PFSK-1 (cell line): ENCODE data around the gene STC2.
A peak's percentile ranks its signal among the peaks of the same experiment; 100 is the strongest.

Source experiments
- FOXP2 ChIP-seq: optimal IDR thresholded peaks from 2 replicates; pipeline ENCODE3; 2011; ENCODE audit warnings: borderline replicate concordance, control low read depth, inconsistent platforms; ENCODE audit not compliant: insufficient read depth; ENCODE audit errors: extremely low read length, extremely low read depth
- POLR2AphosphoS5 ChIP-seq: IDR thresholded peaks from 2 replicates; pipeline ENCODE4 v1.6.1; 2012; ENCODE audit warnings: low read depth, mild to moderate bottlenecking, control low read depth, low read length, moderate library complexity
- SIN3A ChIP-seq: IDR thresholded peaks from 2 replicates; pipeline ENCODE4 v1.6.1; 2012; ENCODE audit warnings: mild to moderate bottlenecking, low read length, moderate library complexity, borderline replicate concordance; ENCODE audit not compliant: insufficient read depth
- TAF1 ChIP-seq: IDR thresholded peaks from 2 replicates; pipeline ENCODE4 v1.6.1; 2012; ENCODE audit warnings: low read length, control low read depth, borderline replicate concordance; ENCODE audit not compliant: insufficient read depth
- TF ChIP-seq, protein P1 (sequence below), 2 experiments: IDR thresholded peaks; 2 replicates each; pipeline versions ENCODE4 v1.6.1 to v1.8.0; 2011 to 2012; ENCODE audit warnings: low read depth in 2 of 2, low read length in 2 of 2, control low read depth in 1 of 2, inconsistent platforms in 1 of 2, mild to moderate bottlenecking in 1 of 2, moderate library complexity in 1 of 2; ENCODE audit not compliant: insufficient read depth in 1 of 2

STC2 gene

DNA sequence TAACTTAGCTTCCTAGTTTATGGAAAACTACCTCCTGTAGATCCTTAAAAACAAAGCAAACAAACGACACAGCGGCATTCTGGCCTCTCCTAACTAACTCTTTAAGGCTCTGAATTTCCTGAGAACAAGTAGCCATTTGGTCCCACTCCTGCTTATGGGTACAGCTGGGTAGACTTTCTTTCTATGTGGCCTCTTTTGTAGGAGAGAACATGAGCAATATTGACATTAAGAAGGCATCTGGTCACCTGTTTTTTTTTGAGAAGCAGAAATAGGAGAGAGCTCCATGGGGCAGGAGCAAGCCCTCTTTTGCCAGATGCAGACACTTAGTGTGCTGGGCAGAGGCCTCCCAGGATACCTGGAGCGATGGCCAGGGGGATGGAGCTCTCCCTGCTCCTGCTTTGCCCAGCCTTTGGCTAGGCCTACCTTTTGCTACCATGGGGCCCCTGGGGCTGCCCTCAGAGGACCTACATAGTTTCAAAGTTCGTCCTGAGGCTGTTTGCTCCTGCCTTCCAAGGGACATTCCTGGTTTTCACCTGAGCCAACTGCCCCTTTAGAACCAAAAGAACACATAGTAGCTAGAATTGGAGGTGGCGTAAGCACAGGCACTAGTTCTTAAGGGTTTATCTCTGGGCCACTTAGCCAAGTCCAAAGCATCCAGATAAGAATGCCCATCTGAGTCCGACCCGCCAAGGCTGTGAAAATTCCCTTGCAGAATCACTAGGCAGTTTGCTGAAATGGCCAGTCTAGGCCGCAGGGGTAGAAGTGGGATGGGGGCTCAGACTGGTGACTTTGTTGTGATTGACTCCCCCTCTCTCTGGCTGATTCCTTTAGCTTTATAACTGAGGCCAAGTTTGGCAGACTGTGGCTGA is 2.4 kb upstream of the STC2 start:
- TF ChIP-seq, protein P1, sequence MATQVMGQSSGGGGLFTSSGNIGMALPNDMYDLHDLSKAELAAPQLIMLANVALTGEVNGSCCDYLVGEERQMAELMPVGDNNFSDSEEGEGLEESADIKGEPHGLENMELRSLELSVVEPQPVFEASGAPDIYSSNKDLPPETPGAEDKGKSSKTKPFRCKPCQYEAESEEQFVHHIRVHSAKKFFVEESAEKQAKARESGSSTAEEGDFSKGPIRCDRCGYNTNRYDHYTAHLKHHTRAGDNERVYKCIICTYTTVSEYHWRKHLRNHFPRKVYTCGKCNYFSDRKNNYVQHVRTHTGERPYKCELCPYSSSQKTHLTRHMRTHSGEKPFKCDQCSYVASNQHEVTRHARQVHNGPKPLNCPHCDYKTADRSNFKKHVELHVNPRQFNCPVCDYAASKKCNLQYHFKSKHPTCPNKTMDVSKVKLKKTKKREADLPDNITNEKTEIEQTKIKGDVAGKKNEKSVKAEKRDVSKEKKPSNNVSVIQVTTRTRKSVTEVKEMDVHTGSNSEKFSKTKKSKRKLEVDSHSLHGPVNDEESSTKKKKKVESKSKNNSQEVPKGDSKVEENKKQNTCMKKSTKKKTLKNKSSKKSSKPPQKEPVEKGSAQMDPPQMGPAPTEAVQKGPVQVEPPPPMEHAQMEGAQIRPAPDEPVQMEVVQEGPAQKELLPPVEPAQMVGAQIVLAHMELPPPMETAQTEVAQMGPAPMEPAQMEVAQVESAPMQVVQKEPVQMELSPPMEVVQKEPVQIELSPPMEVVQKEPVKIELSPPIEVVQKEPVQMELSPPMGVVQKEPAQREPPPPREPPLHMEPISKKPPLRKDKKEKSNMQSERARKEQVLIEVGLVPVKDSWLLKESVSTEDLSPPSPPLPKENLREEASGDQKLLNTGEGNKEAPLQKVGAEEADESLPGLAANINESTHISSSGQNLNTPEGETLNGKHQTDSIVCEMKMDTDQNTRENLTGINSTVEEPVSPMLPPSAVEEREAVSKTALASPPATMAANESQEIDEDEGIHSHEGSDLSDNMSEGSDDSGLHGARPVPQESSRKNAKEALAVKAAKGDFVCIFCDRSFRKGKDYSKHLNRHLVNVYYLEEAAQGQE (IDR thresholded peaks at IDR 0.05; ENCODE audit: insufficient read depth in 1 of 2, low read depth in 2 of 2, low read length in 2 of 2): no peak

DNA sequence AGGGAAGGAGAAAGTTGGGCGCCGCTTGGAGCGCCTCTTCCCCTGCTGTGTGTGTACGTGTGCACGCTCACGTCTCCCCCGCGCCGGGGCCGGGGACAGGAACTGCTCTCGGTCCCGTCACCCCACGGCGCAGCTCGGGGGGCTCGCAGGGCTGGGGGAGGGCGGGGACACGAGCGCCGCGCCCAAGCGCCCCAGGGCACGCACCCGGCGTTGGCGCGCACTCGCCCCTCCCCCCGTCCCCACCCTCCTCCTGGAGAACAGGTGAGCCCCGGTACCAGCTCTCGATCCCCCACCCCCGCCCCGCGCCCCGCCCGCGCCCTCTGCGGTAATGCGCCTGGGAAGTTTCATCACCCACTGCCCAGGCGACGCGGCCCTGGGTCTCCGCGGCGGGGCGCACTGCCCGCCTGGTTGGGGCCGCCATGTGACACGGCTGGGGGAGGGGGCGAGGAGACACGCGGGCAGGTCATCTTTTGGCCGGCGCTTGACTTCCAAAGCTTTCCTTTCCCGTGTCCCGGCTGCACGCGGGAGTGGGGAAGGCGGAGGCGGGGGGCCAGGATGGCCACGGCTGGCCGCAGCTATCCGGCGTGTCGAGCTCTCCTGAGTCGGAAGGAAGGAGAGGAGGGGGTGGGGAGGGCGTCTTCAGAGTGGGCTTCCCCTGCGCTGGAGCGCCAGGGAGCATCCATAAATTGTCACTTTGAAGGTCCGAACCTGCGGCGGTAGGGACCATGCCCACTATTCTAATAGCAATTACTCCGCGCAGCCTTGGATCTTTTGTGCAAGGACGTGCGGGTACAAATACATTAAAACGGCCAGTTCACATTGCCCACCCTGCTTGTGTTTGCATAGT is 1.5 kb upstream of the STC2 start:
- TF ChIP-seq FOXP2 (no peak), TAF1 (no peak), POLR2AphosphoS5 (no peak)

DNA sequence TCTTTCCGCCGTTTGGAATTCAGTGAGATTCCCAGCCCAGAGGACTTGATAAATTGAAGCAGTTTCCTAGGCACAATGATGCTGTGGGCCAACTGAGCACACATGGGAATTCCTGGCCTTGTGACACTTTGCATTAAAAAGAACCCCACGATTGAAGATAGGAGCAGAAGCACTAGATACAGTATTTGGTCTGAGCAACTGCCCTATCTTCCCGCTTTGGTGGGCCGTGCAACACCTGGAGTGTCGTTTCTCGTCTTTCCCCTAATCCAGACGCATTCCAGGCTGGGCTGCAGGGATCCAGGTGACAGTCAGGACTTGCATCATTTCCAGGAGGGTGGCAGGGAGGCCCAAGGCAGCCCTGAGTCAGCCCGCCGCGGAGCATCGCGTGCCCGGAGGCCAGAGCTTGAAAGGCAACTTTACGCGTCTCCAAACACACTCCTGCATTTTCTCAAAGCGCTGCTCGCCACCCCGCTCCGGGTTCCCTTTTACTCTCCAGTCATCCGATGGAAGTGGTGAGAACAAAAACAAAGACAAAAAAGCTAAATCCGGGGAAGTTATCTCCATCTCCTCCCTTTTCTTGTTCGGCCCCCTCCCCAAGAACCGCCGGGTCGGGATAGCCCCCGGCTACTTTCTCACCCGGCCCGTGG is 753 bp upstream of the STC2 start:
- TF ChIP-seq TAF1 (no peak), POLR2AphosphoS5 (no peak), SIN3A (no peak), FOXP2 (no peak)
- TF ChIP-seq, protein P1 (IDR thresholded peaks at IDR 0.05; ENCODE audit: insufficient read depth in 1 of 2, low read depth in 2 of 2, low read length in 2 of 2): no peak

DNA sequence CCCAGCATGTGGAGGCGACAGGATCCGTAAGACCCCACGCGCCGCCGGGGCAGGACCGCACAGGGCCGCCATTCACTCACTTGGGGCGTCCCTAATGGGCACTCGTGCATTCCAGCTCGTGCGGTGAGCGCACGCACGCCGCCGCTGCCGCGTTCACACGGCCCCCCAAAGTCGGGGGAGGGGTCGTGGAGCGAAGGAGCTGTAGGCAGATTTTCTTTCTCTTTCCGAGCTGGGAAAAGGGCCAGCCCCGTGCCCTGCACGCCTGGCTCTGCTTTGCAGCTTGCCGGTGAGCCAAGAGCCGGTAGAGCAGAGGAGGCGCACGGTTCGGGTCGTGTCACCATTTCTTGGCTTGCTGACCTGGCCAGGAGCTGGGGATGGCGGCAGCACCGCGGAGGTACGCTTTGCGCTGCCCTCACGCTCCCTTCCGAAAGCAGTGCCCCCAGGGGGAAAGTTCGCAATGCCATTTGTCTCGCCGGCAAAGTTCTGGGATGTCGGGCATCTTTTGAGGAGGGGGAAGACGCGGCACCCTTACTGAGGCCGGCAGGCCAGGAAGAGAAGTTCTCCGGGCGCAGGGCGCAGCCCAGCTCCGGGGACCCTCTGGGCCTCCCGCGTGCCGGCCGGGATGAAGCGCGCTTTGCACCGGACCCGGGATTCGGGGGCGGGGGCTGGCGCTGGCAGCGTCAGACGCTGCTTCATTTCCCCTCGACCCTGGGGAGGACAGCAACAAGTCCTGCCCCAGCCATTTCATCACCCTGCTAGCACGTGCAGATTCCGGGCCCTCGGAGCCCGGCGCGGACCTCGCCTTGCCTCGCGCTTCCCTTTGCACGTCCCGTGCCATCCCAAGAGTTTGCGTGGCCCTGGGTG is 898 bp downstream of the STC2 start:
- TF ChIP-seq POLR2AphosphoS5: no peak; the same call in 1 of the 2 replicates
- TF ChIP-seq, protein P1 (IDR thresholded peaks at IDR 0.05; ENCODE audit: insufficient read depth in 1 of 2, low read depth in 2 of 2, low read length in 2 of 2): 0 out of 4 replicates have a peak, but pooled peaks of 1 of the 2 experiments have one; percentile 22

DNA sequence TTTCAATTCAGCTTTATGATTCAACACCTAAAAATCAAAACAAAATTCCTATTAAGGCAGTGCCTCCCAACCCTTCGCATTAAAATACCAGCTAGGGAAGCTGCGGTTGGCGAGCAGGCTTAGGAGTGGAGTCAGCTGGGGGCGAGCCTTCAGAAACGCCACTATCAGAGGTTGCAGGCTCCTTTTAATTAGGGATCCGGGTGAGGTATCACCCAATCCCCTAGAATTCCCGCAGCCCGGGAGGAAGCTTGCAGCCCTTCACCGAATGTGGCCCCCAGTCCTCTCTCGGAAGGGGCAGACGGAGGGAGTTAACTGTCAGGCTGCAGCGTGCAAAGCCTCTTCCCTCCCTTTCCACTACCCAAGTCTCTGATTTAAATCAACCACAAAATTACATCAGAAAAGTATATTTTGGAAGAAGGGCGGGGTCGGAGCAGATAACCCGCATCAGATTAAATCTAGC is 1.7 kb downstream of the STC2 start:
- TF ChIP-seq TAF1 (no peak), FOXP2 (no peak), SIN3A (peak; percentile 33; the same call in 1 of the 2 replicates), POLR2AphosphoS5 (no peak)
- TF ChIP-seq, protein P1 (IDR thresholded peaks at IDR 0.05; ENCODE audit: insufficient read depth in 1 of 2, low read depth in 2 of 2, low read length in 2 of 2): no peak
